Right lobe of liver (tissue), 4 donors: ENCODE data around the gene DEF6.

Experiments
- POLR2A ChIP-seq: fragments of 450-650 bp; IDR thresholded peaks from one replicate; pipeline ENCODE4 v1.6.1; 2017; ENCODE audit warnings: antibody characterized with exemption, mild to moderate bottlenecking
- TF ChIP-seq, protein P1 (sequence below), 4 donors: fragments of 200-600 bp in 3 of 4; fragments of 450-650 bp in 1 of 4; IDR thresholded peaks; one replicate each; pipeline versions ENCODE4 v1.5.1 to v1.8.0; 2016 to 2022; ENCODE audit warnings: antibody characterized with exemption in 4 of 4, mild to moderate bottlenecking in 2 of 4
- donor health status: DM: no; HTN: no; CAD: no.
- donor health status: DM: no; HTN: no; CAD: no.
- donor health status: DM: no; HTN: yes; CAD: no.

- TF ChIP-seq, protein P1, sequence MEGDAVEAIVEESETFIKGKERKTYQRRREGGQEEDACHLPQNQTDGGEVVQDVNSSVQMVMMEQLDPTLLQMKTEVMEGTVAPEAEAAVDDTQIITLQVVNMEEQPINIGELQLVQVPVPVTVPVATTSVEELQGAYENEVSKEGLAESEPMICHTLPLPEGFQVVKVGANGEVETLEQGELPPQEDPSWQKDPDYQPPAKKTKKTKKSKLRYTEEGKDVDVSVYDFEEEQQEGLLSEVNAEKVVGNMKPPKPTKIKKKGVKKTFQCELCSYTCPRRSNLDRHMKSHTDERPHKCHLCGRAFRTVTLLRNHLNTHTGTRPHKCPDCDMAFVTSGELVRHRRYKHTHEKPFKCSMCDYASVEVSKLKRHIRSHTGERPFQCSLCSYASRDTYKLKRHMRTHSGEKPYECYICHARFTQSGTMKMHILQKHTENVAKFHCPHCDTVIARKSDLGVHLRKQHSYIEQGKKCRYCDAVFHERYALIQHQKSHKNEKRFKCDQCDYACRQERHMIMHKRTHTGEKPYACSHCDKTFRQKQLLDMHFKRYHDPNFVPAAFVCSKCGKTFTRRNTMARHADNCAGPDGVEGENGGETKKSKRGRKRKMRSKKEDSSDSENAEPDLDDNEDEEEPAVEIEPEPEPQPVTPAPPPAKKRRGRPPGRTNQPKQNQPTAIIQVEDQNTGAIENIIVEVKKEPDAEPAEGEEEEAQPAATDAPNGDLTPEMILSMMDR (IDR thresholded peaks at IDR 0.05), result peak; percentile 98 to 100 (median 99)
- peak; percentile 93 for TF ChIP-seq POLR2A
These were observed 44.9 kb downstream of the DEF6 start, which contains the start of gene PPARD for GRCh38 chr6:35342258-35343091.
